RWPE2 (cell line): ENCODE measurements around the gene NUDCD3.

Experiments
- ATAC-seq: fragments of 200-7000 bp; cut with Tn5 transposase; 3 replicates; pipeline ENCODE4 v1.9.1; 2021; ENCODE audit warnings: low read depth
- DNase-seq: peaks from one replicate; pipeline ENCODE4 v3.0.0-alpha.2; 2020; ENCODE audit warnings: low spot score
- H3K27ac ChIP-seq: fragments of 450-650 bp; 2 replicates; pipeline ENCODE4 v1.5.1; 2017; ENCODE audit warnings: mild to moderate bottlenecking; ENCODE audit not compliant: poor library complexity, severe bottlenecking
- H3K27me3 ChIP-seq: fragments of 250-450 bp; sonication (Bioruptor Pico); 2 replicates; pipeline ENCODE4 v1.5.1; 2021; ENCODE audit warnings: mild to moderate bottlenecking, moderate library complexity; ENCODE audit not compliant: insufficient read depth, poor library complexity, severe bottlenecking
- H3K36me3 ChIP-seq: fragments of 250-450 bp; sonication (Bioruptor Pico); 2 replicates; pipeline ENCODE4 v1.5.1; 2020; ENCODE audit warnings: low read depth, mild to moderate bottlenecking, moderate library complexity
- H3K4me1 ChIP-seq: fragments of 250-450 bp; sonication (Bioruptor Pico); 2 replicates; pipeline ENCODE4 v1.5.1; 2021; ENCODE audit warnings: mild to moderate bottlenecking, moderate library complexity; ENCODE audit not compliant: insufficient read depth, poor library complexity, severe bottlenecking
- H3K4me3 ChIP-seq: fragments of 250-450 bp; sonication (Bioruptor Pico); 2 replicates; pipeline ENCODE4 v1.5.1; 2021; ENCODE audit warnings: mild to moderate bottlenecking, moderate library complexity; ENCODE audit not compliant: severe bottlenecking
- H3K9me3 ChIP-seq: fragments of 250-450 bp; sonication (Bioruptor Pico); 2 replicates; pipeline ENCODE4 v1.5.1; 2021; ENCODE audit warnings: mild to moderate bottlenecking, moderate library complexity; ENCODE audit not compliant: severe bottlenecking
- TF ChIP-seq, protein P1 (sequence below): fragments of 450-650 bp; IDR thresholded peaks from one replicate; pipeline ENCODE4 v1.5.1; 2017; ENCODE audit warnings: mild to moderate bottlenecking, moderate library complexity; ENCODE audit not compliant: poor library complexity, severe bottlenecking

The NUDCD3 gene

DNA sequence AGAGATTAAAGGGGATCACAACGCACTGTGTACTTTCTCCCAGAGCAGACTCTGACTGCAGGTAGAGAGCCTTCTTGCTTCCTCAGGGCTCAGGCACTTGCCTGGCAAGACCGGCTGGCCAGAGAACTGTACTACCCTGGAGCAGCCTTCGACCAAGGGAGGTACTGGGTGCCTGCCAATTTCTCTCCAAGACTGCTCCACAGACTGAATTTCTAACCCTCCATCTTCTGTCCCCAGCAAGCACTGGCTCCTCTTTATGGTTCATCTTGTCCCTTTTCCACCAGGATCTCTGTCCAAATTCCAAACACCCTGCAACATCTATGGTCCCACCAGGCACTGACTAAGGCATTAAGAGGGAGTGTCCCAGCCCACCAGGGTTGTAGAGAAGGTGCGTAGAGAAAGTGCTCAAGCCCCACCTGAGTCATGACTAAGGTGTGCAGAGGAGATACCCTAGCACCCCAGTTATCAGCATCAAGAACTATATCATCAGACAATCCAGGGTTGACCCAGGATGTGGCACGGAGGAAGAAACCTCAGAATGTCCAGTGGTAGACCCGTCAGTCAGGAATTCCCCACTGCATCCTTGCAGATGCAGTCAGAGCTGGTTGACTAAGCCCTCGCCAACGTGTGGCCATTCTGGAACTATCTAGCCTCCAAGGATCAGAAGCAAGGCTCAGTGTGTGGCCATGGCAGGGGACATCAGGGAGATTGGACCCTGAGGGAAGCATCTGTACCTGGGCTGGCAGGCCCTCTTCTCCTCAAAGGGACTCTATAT lies 104.1 kb downstream of the NUDCD3 start:
- ATAC-seq = no peak
- H3K36me3 ChIP-seq = peaks cover 69% of the 10 kb centered on the region
- H3K9me3 ChIP-seq = no peaks in the 10 kb centered on the region
- DNase-seq = no peak
- peaks cover 7% of the 10 kb centered on the region for H3K4me1 ChIP-seq
- TF ChIP-seq, protein P1, sequence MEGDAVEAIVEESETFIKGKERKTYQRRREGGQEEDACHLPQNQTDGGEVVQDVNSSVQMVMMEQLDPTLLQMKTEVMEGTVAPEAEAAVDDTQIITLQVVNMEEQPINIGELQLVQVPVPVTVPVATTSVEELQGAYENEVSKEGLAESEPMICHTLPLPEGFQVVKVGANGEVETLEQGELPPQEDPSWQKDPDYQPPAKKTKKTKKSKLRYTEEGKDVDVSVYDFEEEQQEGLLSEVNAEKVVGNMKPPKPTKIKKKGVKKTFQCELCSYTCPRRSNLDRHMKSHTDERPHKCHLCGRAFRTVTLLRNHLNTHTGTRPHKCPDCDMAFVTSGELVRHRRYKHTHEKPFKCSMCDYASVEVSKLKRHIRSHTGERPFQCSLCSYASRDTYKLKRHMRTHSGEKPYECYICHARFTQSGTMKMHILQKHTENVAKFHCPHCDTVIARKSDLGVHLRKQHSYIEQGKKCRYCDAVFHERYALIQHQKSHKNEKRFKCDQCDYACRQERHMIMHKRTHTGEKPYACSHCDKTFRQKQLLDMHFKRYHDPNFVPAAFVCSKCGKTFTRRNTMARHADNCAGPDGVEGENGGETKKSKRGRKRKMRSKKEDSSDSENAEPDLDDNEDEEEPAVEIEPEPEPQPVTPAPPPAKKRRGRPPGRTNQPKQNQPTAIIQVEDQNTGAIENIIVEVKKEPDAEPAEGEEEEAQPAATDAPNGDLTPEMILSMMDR = no peak
- H3K4me3 ChIP-seq = no peak overlapping the region
- no peaks in the 10 kb centered on the region for H3K27me3 ChIP-seq
- no peak overlapping the region for H3K27ac ChIP-seq

DNA sequence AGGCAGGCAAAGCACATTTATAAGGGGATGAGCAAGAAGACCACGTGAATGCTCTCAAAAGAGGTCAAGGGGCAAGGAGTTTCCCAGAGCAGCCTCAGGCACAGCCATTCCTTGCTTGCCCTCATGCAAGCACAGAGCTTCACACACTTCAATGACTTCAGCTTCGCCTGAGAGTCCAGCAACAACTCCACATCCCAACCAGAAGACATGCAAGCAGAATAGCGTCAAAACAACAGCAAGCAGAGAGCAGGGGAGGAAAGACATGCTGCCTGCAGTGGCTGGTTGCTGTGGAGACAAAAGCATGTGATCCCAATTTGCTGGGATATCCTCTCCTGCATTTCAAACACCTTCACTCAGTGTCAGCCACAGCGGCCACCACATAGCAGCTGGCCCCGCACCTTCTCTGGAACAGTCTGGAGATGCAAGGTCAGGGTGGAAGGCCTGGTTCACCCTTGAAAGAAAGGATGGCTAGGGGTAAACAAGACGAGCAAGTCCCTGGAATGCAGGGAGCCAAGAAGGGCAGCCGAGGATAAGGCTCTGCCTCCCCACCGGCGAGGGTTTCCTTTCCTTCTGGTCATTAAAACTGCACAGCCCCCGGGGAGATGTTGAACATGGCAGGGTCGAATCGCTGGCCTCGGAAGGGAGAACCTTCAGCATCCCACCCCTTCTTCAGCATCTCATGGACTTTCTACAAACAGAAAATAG lies 104.9 kb downstream of the NUDCD3 start:
- no peak for DNase-seq
- H3K4me1 ChIP-seq = peaks cover 11% of the 10 kb centered on the region
- TF ChIP-seq, protein P1 = no peak
- H3K4me3 ChIP-seq = no peak overlapping the region
- H3K9me3 ChIP-seq = no peaks in the 10 kb centered on the region
- H3K36me3 ChIP-seq = peaks cover 63% of the 10 kb centered on the region
- no peak overlapping the region for H3K27ac ChIP-seq
- ATAC-seq = no peak
- no peaks in the 10 kb centered on the region for H3K27me3 ChIP-seq

DNA sequence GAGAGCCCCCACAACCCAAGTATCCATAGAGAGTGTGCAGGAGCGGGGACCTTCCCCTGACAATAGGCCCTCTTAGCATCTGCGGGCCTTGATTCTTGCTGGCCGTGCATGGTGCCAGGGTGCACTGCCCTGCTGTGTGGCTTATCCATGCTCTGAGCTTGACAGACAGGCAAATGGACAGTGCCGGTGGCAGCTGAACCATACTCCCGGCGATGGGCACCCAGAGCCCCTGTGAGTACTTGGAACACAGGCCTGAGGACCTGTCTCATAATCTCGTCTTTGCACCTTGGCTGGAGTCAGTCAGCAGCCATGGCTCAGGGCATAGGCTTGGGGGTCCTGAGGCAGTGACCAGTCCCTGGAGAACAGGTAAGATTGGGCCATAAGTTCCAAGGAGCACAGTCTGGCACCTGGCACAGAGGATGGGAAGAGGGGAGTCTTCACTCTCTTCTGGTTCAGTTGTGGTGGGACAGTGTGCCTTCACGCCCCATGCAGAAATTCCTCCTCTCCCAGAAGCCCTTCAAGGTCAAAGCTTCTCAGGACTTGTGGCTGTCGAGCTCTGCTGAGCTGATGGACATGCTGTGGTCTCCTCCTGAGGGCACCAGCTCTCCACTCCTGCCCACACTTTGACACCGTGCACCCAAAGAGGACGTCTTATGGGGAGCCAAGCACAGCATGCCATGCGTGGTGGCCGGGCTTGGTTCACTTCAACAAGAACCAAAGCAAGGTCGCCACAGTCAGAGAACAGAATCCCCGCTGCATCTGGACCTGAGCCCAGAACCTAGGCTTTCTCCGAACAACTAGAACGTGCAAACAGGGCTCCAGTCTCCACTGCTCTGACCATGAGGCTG lies 105.6 kb downstream of the NUDCD3 start:
- no peaks in the 10 kb centered on the region for H3K27me3 ChIP-seq
- H3K4me3 ChIP-seq = no peak overlapping the region
- no peak for DNase-seq
- H3K27ac ChIP-seq = peak overlapping the region; percentile 98
- H3K36me3 ChIP-seq = peaks cover 56% of the 10 kb centered on the region
- TF ChIP-seq, protein P1 = no peak
- H3K4me1 ChIP-seq = peaks cover 19% of the 10 kb centered on the region
- H3K9me3 ChIP-seq = no peaks in the 10 kb centered on the region
- ATAC-seq = no peak

DNA sequence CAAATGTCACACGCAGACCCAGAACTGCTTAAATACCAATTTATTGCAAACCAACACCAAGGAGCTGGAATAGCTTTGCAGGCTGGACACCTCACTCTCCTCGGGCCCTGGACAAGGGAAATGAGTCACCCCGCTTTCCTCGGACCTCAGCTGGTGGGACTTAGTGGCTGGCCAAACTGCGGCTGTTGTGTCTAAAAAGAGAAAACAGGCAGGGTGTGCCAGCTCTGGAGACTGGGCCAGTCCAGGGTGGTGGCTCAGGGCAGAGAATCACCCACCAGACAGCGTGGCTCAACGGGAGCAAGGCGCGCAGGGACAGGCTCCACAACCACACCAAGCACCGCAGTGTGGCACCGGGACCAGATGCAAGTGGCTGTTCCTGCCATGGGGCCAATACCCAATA lies 106.9 kb downstream of the NUDCD3 start:
- H3K36me3 ChIP-seq = peaks cover 43% of the 10 kb centered on the region

More for the DNA sequence above, 106.9 kb downstream of the NUDCD3 start:
- no peak overlapping the region for H3K4me3 ChIP-seq
- DNase-seq = peak; percentile 60
- H3K27me3 ChIP-seq = no peaks in the 10 kb centered on the region
- ATAC-seq = no peak
- peak overlapping the region; percentile 98 for H3K27ac ChIP-seq
- TF ChIP-seq, protein P1 = no peak
- no peaks in the 10 kb centered on the region for H3K9me3 ChIP-seq
- peaks cover 29% of the 10 kb centered on the region for H3K4me1 ChIP-seq
